Tibial nerve (tissue), 4 donors: ENCODE measurements around the gene EEF2KMT. TPM values are rescaled to one million over a fixed set of nuclear protein-coding genes. Genes with fewer than 3 reads are reported as not detected.
"Not testable (repeated sequence)": the region's sequence is repeated elsewhere in the genome, so short reads cannot be mapped to it uniquely, and the experiment has no call there.

Experiments
- DNase-seq, 2 donors: peaks; one replicate each; pipeline ENCODE4 v3.0.0-alpha.2; 2019; ENCODE audit warnings: low spot score in 2 of 2
- H3K27ac ChIP-seq, 4 donors: fragments of 200-600 bp; sonication (generic) in 3 of 4; one replicate each; pipeline ENCODE4 v1.5.1; 2017 to 2019; ENCODE audit warnings: mild to moderate bottlenecking in 1 of 4
- H3K27me3 ChIP-seq, 2 donors: fragments of 200-600 bp; sonication (generic) in 1 of 2; one replicate each; pipeline versions ENCODE4 v1.5.1 to v1.6.0; 2017 to 2019
- H3K36me3 ChIP-seq, 3 donors: fragments of 200-600 bp; sonication (generic); one replicate each; pipeline ENCODE4 v1.5.1; 2018 to 2019
- H3K4me1 ChIP-seq, 4 donors: fragments of 200-600 bp; sonication (generic) in 3 of 4; one replicate each; pipeline ENCODE4 v1.5.1; 2017 to 2019
- H3K4me3 ChIP-seq, 4 donors: fragments of 200-600 bp; sonication (generic) in 3 of 4; one replicate each; pipeline ENCODE4 v1.5.1; 2017 to 2019; ENCODE audit warnings: mild to moderate bottlenecking in 1 of 4, moderate library complexity in 1 of 4
- H3K9me3 ChIP-seq, 4 donors: fragments of 200-600 bp; sonication (generic) in 3 of 4; one replicate each; pipeline ENCODE4 v1.5.1; 2017 to 2019
- CTCF ChIP-seq, 5 experiments: fragments of 200-600 bp in 3 of 5; fragments of 450-650 bp in 2 of 5; sonication (generic) in 3 of 5; IDR thresholded peaks; one replicate each; pipeline ENCODE4 v1.5.1; 2016 to 2019; ENCODE audit warnings: antibody characterized with exemption in 5 of 5, mild to moderate bottlenecking in 3 of 5, moderate library complexity in 2 of 5
- WGBS, 2 donors: methylation state at CpG; one replicate each; pipeline ENCODE4 v1.1.5; 2018; 5-methylcytosine and 5-hydroxymethylcytosine counted together
- total RNA-seq, 4 donors: library from RNA; depleted of rRNA; stranded (reverse); fragments of >200 nt; gene quantifications; one replicate each; pipeline ENCODE4 v1.1.0, GENCODE V29; 2016

The EEF2KMT gene
- total RNA-seq, 4 donors from 2014 or later, result 4.8 to 10.8 (median 7.9) TPM

- H3K36me3 ChIP-seq, result peaks cover 0 to 48% (median 0%) of the 10 kb centered on the region in 3 donors
Observed at GRCh38 chr16:5090592-5090991, 7.0 kb downstream of the EEF2KMT start.

GRCh38 chr16:5089911-5090555, 7.6 kb downstream of the EEF2KMT start:
- not testable (repeated sequence) for H3K4me3 ChIP-seq, H3K27ac ChIP-seq, H3K4me1 ChIP-seq, H3K27me3 ChIP-seq, DNase-seq, H3K9me3 ChIP-seq
- 86 to 91% methylated on average over 26 of the region's 26 CpGs for WGBS, 2 donors
- peaks cover 0 to 53% (median 0%) of the 10 kb centered on the region in 3 donors for H3K36me3 ChIP-seq

More at GRCh38 chr16:5090592-5090991, 7.0 kb downstream of the EEF2KMT start:
- H3K9me3 ChIP-seq, H3K4me1 ChIP-seq, H3K27ac ChIP-seq, H3K4me3 ChIP-seq, H3K27me3 ChIP-seq, DNase-seq: not testable (repeated sequence)
- 82 to 88% methylated on average over 9 of the region's 9 CpGs for WGBS, 2 donors

GRCh38 chr16:5088936-5089335, 8.7 kb downstream of the EEF2KMT start:
- H3K27ac ChIP-seq, H3K4me3 ChIP-seq, H3K9me3 ChIP-seq, H3K27me3 ChIP-seq, DNase-seq, H3K4me1 ChIP-seq: not testable (repeated sequence)
- 85 to 90% methylated on average over 16 to 17 of the region's 17 CpGs for WGBS, 2 donors
- peaks cover 0 to 64% (median 0%) of the 10 kb centered on the region in 3 donors for H3K36me3 ChIP-seq

GRCh38 chr16:5088086-5088790, 9.4 kb downstream of the EEF2KMT start:
- H3K4me1 ChIP-seq, DNase-seq: not testable (repeated sequence)
- WGBS, 2 donors, result 87% methylated on average over 17 to 18 of the region's 18 CpGs

GRCh38 chr16:5085716-5086115, 11.9 kb downstream of the EEF2KMT start:
- H3K27ac ChIP-seq, H3K9me3 ChIP-seq, H3K4me1 ChIP-seq, H3K27me3 ChIP-seq, H3K4me3 ChIP-seq, DNase-seq: not testable (repeated sequence)
- H3K36me3 ChIP-seq, result peaks cover 0 to 94% (median 0%) of the 10 kb centered on the region in 3 donors
- WGBS, 2 donors, result 77 to 85% methylated on average over 11 of the region's 11 CpGs

More at GRCh38 chr16:5088086-5088790, 9.4 kb downstream of the EEF2KMT start:
- H3K4me3 ChIP-seq, H3K27ac ChIP-seq, H3K9me3 ChIP-seq, H3K27me3 ChIP-seq: not testable (repeated sequence)
- peaks cover 0 to 71% (median 0%) of the 10 kb centered on the region in 3 donors for H3K36me3 ChIP-seq

GRCh38 chr16:5084802-5085201, 12.8 kb downstream of the EEF2KMT start:
- H3K4me1 ChIP-seq, H3K27me3 ChIP-seq, H3K27ac ChIP-seq, H3K9me3 ChIP-seq, H3K4me3 ChIP-seq: not testable (repeated sequence)
- peaks cover 0 to 94% (median 0%) of the 10 kb centered on the region in 3 donors for H3K36me3 ChIP-seq
- WGBS, 2 donors, result 61 to 67% methylated on average over 10 of the region's 10 CpGs
- peak in 1 of 2 donors; percentile 45 for DNase-seq
- peak in 4 of 5 experiments; percentile 31 to 50 (median 40) for TF ChIP-seq CTCF (IDR thresholded peaks at IDR 0.05)

- H3K27me3 ChIP-seq, DNase-seq, H3K9me3 ChIP-seq, H3K4me1 ChIP-seq, H3K27ac ChIP-seq, H3K4me3 ChIP-seq: not testable (repeated sequence)
- WGBS, 2 donors, result 76 to 77% methylated on average over 11 of the region's 11 CpGs
- H3K36me3 ChIP-seq, result peaks cover 0 to 94% (median 0%) of the 10 kb centered on the region in 3 donors
Observed at GRCh38 chr16:5084099-5084731, 13.4 kb downstream of the EEF2KMT start.

- not testable (repeated sequence) for H3K27me3 ChIP-seq, DNase-seq, H3K4me3 ChIP-seq, H3K27ac ChIP-seq, H3K9me3 ChIP-seq, H3K4me1 ChIP-seq
- WGBS, 2 donors, result 81 to 86% methylated on average over 9 of the region's 9 CpGs
- peaks cover 0 to 94% (median 0%) of the 10 kb centered on the region in 3 donors for H3K36me3 ChIP-seq
Observed at GRCh38 chr16:5083646-5084045, 13.9 kb downstream of the EEF2KMT start.

- not testable (repeated sequence) for H3K4me1 ChIP-seq, H3K9me3 ChIP-seq, H3K4me3 ChIP-seq, H3K27me3 ChIP-seq, H3K27ac ChIP-seq, DNase-seq
- H3K36me3 ChIP-seq, result peaks cover 0 to 99% (median 10%) of the 10 kb centered on the region in 3 donors
- WGBS, 2 donors, result 70 to 71% methylated on average over 6 to 7 of the region's 9 CpGs
Observed at GRCh38 chr16:5080996-5081395, 16.6 kb downstream of the EEF2KMT start.

GRCh38 chr16:5080461-5080860, 17.1 kb downstream of the EEF2KMT start:
- not testable (repeated sequence) for H3K9me3 ChIP-seq, H3K27me3 ChIP-seq, H3K4me1 ChIP-seq, DNase-seq, H3K4me3 ChIP-seq, H3K27ac ChIP-seq
- peaks cover 0 to 99% (median 15%) of the 10 kb centered on the region in 3 donors for H3K36me3 ChIP-seq
- WGBS, 2 donors, result 78 to 82% methylated on average over 11 to 12 of the region's 12 CpGs
